IPS-NIHi11 (cell line): ENCODE results near the gene POLE.

Experiments
- DNase-seq: peaks from one replicate; pipeline ENCODE4 v3.0.0; 2012; ENCODE audit warnings: mixed read lengths, low spot score

The POLE gene

GRCh38 chr12:132687211-132688164, at the start of gene POLE, which contains the start of gene PXMP2:
POLE (minus strand) TSS chr12:132687342; CDS start chr12:132687315, 27 bp downstream.
PXMP2 (plus strand) TSS chr12:132687587; CDS start chr12:132687671, 84 bp downstream.
- peak; percentile 99 for DNase-seq

- DNase-seq: no peak
Observed at GRCh38 chr12:132736913-132737312, 49.8 kb upstream of the POLE start.

GRCh38 chr12:132736378-132736777, 49.2 kb upstream of the POLE start:
- DNase-seq: no peak

- no peak for DNase-seq
Observed at GRCh38 chr12:132735496-132735895, 48.4 kb upstream of the POLE start.

GRCh38 chr12:132734206-132734605, 47.1 kb upstream of the POLE start:
- no peak for DNase-seq

GRCh38 chr12:132731574-132731973, 44.4 kb upstream of the POLE start:
- DNase-seq: no peak

- DNase-seq: no peak
Observed at GRCh38 chr12:132730353-132730752, 43.2 kb upstream of the POLE start.

GRCh38 chr12:132729541-132730320, 42.6 kb upstream of the POLE start:
- no peak for DNase-seq

GRCh38 chr12:132728502-132728901, 41.4 kb upstream of the POLE start:
- DNase-seq: no peak

GRCh38 chr12:132727091-132727794, 40.1 kb upstream of the POLE start:
- DNase-seq: no peak

GRCh38 chr12:132726386-132726785, 39.2 kb upstream of the POLE start:
- DNase-seq: no peak

- no peak for DNase-seq
Observed at GRCh38 chr12:132724506-132725241, 37.5 kb upstream of the POLE start.

GRCh38 chr12:132723764-132724140, 36.6 kb upstream of the POLE start:
- no peak for DNase-seq

- DNase-seq: no peak
Observed at GRCh38 chr12:132723015-132723763, 36.0 kb upstream of the POLE start.

GRCh38 chr12:132720606-132721345, 33.6 kb upstream of the POLE start:
- no peak for DNase-seq

GRCh38 chr12:132719954-132720324, 32.8 kb upstream of the POLE start:
- DNase-seq: no peak

GRCh38 chr12:132719141-132719953, 32.2 kb upstream of the POLE start:
- DNase-seq: no peak

- no peak for DNase-seq
Observed at GRCh38 chr12:132718644-132719043, 31.5 kb upstream of the POLE start.
